Esophagus muscularis mucosa (tissue), 3 donors: ENCODE results near the gene ACSF2.

Experiments
- CTCF ChIP-seq, 3 experiments: fragments of 200-600 bp in 2 of 3; fragments of 450-650 bp in 1 of 3; sonication (generic) in 2 of 3; IDR thresholded peaks; one replicate each; pipeline ENCODE4 v1.5.1; 2017 to 2019; ENCODE audit warnings: antibody characterized with exemption in 3 of 3, mild to moderate bottlenecking in 2 of 3, moderate library complexity in 1 of 3
- POLR2A ChIP-seq: fragments of 450-650 bp; IDR thresholded peaks from one replicate; pipeline ENCODE4 v1.6.1; 2017; ENCODE audit warnings: antibody characterized with exemption, moderate library complexity, mild to moderate bottlenecking, low read depth
- POLR2AphosphoS5 ChIP-seq, 2 donors: sonication (generic); formaldehyde crosslinking; IDR thresholded peaks; one replicate each; pipeline ENCODE4 v1.6.1; 2017; ENCODE audit warnings: antibody characterized with exemption in 2 of 2

- no peak for TF ChIP-seq POLR2A
- TF ChIP-seq POLR2AphosphoS5 (IDR thresholded peaks at IDR 0.05) = no peak
- no peak for TF ChIP-seq CTCF (IDR thresholded peaks at IDR 0.05)
These were observed 47.9 kb downstream of the ACSF2 start for GRCh38 chr17:50473901-50474300.
